Hematopoietic multipotent progenitor cell treated with erythropoietin and hydrocortisone succinate and interleukin-3 and kit ligand, for 17 days (in vitro differentiated cells): ENCODE measurements around the gene RBM33.
"Not testable (repeated sequence)": the region's sequence is repeated elsewhere in the genome, so short reads cannot be mapped to it uniquely, and the experiment has no call there.

ENCODE experiments used
- DNase-seq: peaks from one replicate; pipeline ENCODE4 v3.0.0-alpha.2; 2015; ENCODE audit warnings: low spot score

The RBM33 gene

DNA sequence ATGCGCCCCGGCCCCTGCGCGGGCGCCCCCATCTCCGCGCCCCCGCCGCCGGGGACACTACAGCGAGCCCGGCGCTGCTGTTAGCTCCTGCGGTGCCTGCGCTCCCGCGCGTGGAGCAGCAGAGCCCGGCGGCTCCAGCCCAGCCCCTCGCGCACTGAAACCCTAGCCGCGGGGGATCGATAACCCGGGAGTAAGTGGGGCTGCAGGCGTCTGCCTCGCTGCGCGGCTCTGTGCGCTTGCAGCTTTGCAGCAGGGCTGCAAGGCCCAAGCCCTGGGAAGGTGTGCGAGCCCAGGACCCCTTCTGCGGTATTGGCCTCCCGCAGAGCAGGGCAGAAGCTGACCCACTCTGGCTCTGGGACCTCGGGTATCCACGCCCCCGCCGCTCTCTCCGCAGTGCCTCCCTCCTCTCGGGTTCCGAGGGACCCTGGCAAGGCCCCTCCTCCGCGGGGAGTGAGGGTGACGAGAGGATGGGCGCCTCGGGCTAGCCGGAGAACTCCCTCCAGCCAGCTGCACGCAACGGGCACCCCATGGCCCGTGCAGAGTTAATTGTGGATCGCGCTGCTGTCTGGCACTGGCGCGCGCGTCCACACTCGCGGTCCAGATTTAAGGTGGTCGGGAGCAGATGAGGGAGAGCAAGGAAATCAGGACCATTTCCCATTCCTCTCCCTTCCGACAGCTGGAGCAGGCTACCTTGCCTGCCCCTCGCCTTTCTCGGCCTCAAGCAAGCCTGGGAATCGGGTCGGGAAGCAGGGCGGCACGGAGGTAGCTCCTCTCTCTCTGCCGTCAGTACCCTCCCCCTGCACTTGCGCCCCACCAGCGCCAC lies 165.7 kb downstream of the RBM33 start:
- no peak for DNase-seq

DNA sequence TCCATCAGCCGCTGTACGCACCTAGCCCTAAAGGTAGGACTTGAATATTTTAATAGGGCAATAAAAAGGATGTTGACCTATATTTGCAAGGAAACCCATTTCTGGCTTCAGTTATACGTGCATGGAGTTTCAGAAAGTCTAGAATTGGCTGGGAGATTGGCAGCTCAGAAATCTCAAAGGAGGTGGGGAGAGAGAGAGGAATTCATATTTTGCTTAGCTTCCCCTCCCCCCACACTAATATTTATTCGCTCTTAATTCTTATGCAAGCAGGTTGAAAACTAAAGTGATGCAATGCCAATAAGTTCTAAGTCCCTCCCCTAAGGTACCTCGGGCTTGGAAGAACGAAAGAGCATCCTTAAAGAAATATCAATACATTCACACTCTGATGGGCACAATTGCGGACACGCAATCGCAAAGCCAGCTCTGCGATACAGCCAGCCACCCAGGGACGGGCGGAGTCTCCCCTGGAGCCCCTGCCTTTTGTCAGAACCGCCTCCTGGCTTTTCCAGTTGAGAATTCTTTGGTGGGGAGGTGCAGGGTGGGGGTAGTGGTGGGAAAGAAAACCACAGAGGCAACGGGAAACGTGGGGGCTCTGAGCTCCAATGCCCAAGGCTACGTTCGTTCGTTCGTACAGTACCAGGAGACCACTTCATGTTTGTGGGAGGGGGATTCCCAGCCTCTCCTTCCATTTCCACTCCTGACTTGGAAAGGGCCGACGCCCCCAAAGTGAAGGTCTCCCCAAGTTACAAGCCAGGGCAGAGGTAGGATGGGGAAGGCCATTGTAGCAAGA lies 166.5 kb downstream of the RBM33 start:
- DNase-seq: no peak

DNA sequence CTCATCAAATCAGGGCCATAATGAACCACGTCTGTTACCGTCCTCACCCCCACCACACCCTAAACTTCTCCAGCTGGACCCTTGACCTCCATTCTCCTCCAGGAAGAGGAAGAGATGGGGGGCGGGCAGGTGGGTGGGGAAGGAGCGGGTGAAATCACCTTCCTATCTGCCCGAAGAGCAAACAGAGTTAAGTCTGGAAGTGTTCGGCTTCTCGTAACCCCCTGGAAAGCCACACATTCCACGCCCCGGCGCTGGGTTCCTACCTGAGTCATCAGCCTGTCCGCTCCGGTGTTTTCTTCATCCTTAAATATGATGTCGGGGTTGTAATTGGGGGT lies 167.1 kb downstream of the RBM33 start:
- no peak for DNase-seq

- DNase-seq: no peak
These were observed 167.7 kb downstream of the RBM33 start, which contains the start of gene SHH for GRCh38 chr7:155811895-155812761. Gene SHH (minus strand): TSS chr7:155812463. CDS start chr7:155812122, 341 bp downstream.

GRCh38 chr7:155813125-155813524 lies 168.7 kb downstream of the RBM33 start:
- no peak for DNase-seq

GRCh38 chr7:155813546-155814315 lies 169.3 kb downstream of the RBM33 start:
- DNase-seq: no peak

DNA sequence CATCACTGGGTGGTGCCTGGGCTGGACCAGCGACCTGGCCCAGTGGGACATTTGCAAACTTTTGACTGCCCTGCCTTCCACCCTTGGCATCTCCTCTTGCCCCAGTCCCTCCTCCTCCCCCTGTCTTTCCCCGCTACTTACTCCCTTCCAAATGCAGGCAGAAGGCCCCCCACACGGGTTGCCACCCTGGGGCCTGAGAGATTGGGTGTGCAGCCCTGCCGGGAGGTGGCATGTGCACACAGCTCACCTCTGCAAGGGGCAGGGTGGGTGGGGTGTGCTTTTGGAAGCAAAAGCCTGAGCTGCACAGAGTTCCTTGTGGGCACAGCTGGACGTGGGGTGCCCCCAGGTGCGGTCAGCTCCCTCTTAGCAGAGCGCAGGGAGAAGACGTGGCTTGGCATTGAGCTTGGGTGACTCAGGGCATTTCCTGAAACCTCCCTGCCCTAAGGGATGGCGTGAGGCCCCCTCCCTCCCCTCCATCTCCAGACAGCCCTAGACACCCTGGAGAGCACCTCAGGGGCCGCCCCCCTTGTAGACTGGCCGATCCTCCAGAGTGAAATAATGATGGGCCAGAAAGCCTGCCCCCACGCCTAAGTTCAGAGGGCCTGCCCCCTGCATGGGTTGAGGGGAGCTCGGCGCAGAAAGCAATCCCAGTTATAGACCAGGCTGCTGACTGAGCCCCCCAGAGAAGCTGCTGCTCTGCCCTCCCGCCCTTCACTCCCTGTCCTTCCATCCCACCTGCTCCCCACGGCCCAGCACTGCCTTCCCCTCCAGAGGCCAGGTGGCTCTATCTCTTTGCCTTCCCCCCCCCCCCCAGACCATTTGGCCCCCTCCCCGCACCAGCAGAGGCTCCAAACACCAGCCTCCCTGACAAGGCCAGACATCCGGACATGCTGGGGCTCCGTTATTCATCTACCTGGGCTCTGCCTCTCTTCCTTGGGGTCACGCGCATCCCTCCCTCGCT lies 170.1 kb downstream of the RBM33 start:
- DNase-seq: no peak

GRCh38 chr7:155815332-155816191 lies 171.1 kb downstream of the RBM33 start:
- no peak for DNase-seq

GRCh38 chr7:155816192-155816508 lies 171.7 kb downstream of the RBM33 start:
- DNase-seq: no peak

- no peak for DNase-seq
These were observed 172.5 kb downstream of the RBM33 start for GRCh38 chr7:155816996-155817395.

DNA sequence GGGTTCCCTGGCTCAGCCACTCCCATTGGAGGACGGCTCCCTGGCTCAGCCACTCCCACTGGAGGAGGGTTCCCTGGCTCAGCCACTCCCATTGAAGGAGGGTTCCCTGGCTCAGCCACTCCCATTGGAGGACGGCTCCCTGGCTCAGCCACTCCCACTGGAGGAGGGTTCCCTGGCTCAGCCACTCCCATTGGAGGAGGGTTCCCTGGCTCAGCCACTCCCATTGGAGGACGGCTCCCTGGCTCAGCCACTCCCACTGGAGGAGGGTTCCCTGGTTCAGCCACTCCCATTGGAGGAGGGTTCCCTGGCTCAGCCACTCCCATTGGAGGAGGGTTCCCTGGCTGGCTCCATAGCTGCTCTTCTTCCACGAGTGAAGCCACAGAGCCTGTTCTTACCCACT lies 173.1 kb downstream of the RBM33 start:
- not testable (repeated sequence) for DNase-seq

DNA sequence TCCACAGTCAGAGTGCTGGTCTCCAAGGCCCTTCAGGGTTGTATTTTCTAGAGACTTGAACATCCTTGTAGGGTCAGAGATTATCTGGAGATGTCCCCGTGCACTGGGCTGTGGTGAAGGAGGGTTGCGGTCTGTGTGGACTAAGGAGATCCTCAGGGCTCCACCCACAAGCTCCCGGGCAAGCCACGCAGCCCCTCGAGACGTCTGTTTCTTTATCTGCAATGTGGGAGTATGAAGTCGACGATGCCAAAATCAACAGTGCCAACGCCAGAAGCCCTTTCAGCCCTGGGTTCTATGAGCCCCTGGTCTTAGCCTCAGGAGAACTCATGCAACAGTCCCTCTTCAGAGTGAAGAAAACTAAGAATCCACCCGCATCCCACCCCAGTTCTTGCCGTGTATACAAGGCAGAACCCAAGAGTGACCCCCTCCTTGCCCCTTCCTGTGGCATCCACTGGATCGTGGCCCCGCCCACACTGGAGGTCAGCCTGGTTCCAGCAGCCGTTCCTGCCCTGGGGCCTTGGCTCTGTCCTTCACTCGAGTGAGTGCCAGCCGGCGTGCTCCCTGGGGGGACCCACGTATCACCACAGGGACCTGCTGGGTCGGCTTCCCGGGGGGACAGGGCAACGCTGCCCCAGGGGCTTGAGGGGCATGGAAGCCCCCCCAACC lies 173.8 kb downstream of the RBM33 start:
- no peak for DNase-seq

GRCh38 chr7:155818820-155819168 lies 174.3 kb downstream of the RBM33 start:
- DNase-seq: no peak

DNA sequence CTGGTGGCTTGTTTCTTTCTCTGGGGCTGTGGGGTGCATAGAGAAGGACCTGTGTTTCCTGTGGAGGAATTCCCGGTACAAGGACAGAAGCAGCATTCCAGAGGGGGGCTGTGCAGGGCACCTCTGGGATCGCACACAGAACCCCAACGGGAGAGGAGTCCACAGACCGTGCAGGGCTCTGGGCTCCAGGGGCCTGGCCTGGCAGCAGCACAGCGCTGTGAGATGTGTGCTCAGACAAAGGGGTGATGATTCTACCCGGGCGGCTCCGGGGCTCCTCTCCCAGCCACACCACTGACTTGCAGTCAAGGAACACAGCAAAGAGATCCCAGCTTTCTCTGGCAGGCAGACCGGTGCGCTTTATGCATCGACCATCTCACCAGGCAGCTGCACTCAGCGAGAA lies 174.7 kb downstream of the RBM33 start:
- DNase-seq: no peak

DNA sequence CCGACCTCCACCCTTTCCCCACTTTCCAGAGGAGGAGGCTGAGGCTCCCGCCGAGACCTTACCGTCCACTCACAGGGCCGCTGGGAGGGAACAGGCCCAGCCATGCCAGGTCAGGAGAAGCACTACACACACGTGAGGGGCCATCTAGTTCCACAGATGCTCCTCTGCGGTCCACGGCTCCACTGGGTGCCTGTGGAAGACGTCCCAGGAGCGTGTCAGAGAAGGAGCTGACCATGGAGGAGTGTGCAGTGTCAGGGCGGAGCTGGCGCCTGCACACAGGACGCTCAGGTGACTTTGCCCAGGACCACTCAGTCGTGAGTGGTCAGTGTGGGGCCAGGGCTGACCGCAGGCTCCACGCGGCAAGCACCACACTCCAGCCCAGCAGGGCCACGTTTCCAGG lies 175.8 kb downstream of the RBM33 start:
- no peak for DNase-seq

GRCh38 chr7:155820788-155821187 lies 176.3 kb downstream of the RBM33 start:
- no peak for DNase-seq

DNA sequence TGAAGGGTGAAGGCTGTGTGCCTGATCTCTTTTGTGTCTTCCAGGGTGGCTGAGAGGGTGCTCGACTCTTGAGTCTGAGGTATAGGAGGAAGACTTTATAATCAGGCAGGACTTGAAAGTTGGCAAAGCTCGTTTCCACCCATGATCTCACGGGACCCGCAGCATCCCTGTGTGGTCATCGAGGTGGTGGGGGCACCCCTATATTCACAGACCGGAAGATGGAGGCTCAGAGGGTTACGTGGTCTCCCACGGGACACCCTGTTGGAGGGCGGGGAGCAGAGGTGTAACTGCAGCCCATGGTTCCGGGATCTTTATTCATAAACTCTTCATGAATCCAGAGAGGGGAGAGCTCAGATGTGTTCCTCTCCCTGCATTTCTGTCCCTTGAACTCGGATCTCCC lies 177.4 kb downstream of the RBM33 start:
- no peak for DNase-seq

DNA sequence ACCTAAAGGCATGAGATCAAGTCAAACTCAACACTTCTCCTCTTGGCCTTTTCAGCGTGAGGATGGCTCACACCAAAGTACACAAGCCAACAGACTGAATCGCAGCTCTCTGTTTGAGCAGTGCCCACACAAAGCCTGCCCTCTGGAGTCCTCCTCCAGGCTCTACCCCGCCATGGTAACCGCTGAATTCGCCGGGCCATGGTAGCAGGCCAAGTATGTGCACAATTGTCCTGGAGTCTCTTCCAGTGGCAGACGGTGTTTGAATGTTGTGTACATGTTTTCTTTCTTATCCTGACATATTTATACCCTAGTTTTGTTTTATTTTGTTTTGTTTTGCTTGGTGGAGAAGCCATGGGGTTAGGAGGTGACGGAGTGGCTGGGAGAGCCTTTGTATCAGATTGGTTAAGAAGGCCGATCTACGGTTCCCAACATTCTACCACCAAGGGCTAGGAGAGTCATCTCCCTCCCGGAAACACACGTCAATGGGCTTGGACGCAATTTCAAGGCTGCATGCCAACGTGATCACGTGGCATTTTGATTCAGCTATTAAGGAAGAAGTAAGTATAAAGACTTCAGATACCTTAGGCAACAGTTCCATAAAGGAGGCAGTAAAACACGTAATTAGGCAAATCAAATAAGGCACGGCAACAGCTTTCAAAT lies 179.9 kb downstream of the RBM33 start:
- DNase-seq: no peak

- DNase-seq: no peak
These were observed 180.9 kb downstream of the RBM33 start for GRCh38 chr7:155825336-155825735.
